ENCODE data around the gene NUBP1. TPM values are rescaled to one million over a fixed set of nuclear protein-coding genes. Genes with fewer than 3 reads are reported as not detected.
A peak's percentile ranks its signal among the peaks of the same experiment; 100 is the strongest.

Gene NUBP1
- total RNA-seq, 2 experiments from 2014 or later, result 19.3 to 20.1 TPM

- Histone ChIP-seq H3K36me3 (ENCODE audit: insufficient read depth, low read length) (no peaks in the 10 kb centered on the region), H3K9me3 (ENCODE audit: control insufficient read depth in 1 of 2, insufficient read depth in 1 of 2, low read length in 2 of 2) (peaks cover 0 to 7% of the 10 kb centered on the region in 2 experiments), H3K4me1 (ENCODE audit: insufficient read depth, low read length) (no peaks in the 10 kb centered on the region), H3K27ac (ENCODE audit: low read depth in 1 of 2, low read length in 2 of 2) (no peak overlapping the region), H3K27me3 (ENCODE audit: control insufficient read depth in 1 of 2, insufficient read depth in 2 of 2, low read length in 2 of 2) (no peaks in the 10 kb centered on the region), H3K4me3 (ENCODE audit: low read length) (no peak overlapping the region)
- peaks cover 5% of the 10 kb centered on the region for H3K27me3 Mint-ChIP-seq
- TF ChIP-seq CTCF (IDR thresholded peaks at IDR 0.05), result no peak
- H3K36me3 Mint-ChIP-seq (ENCODE audit: low read depth), result no peaks in the 10 kb centered on the region
- ChIA-PET POLR2A (no interaction called here), CTCF (interaction anchor here (0.6 kb wide), 1 partner anchor 1272 kb away, joined by 3 read pairs; no protein-coding TSS in a partner anchor)
- no peaks in the 10 kb centered on the region for H3K4me1 Mint-ChIP-seq (ENCODE audit: low read depth)
- intact Hi-C loops (cut with DNase I, micrococcal nuclease), result no loop called here
- H3K27ac Mint-ChIP-seq, result no peak overlapping the region
- ATAC-seq (ENCODE audit: poor library complexity) (no peak), DNase-seq (no peak)
- no peaks in the 10 kb centered on the region for H3K9me3 Mint-ChIP-seq
- no peak overlapping the region for H3K4me3 Mint-ChIP-seq
Observed at GRCh38 chr16:10805334-10805733, 61.7 kb downstream of the NUBP1 start.

- no peaks in the 10 kb centered on the region for H3K4me1 Mint-ChIP-seq (ENCODE audit: low read depth)
- DNase-seq (peak in 3 of 14 experiments; percentile 16 to 38 (median 25)), ATAC-seq (ENCODE audit: poor library complexity) (no peak)
- peaks cover 5% of the 10 kb centered on the region for H3K27me3 Mint-ChIP-seq
- H3K9me3 Mint-ChIP-seq, result no peaks in the 10 kb centered on the region
- Histone ChIP-seq H3K27me3 (ENCODE audit: control insufficient read depth in 1 of 2, insufficient read depth in 2 of 2, low read length in 2 of 2) (no peaks in the 10 kb centered on the region), H3K27ac (ENCODE audit: low read depth in 1 of 2, low read length in 2 of 2) (no peak overlapping the region), H3K4me1 (ENCODE audit: insufficient read depth, low read length) (no peaks in the 10 kb centered on the region), H3K36me3 (ENCODE audit: insufficient read depth, low read length) (no peaks in the 10 kb centered on the region), H3K9me3 (ENCODE audit: control insufficient read depth in 1 of 2, insufficient read depth in 1 of 2, low read length in 2 of 2) (peaks cover 0 to 7% of the 10 kb centered on the region in 2 experiments), H3K4me3 (ENCODE audit: low read length) (no peak overlapping the region)
- POLR2A ChIA-PET, result no interaction called here
- CTCF ChIA-PET, result no interaction called here
- intact Hi-C loops (cut with DNase I, micrococcal nuclease), result no loop called here
- H3K4me3 Mint-ChIP-seq, result no peak overlapping the region
- no peak for TF ChIP-seq CTCF (IDR thresholded peaks at IDR 0.05)
- H3K27ac Mint-ChIP-seq, result no peak overlapping the region
- no peaks in the 10 kb centered on the region for H3K36me3 Mint-ChIP-seq (ENCODE audit: low read depth)
Observed at GRCh38 chr16:10806698-10807097, 63.1 kb downstream of the NUBP1 start.

- H3K4me1 ChIP-seq (ENCODE audit: insufficient read depth, low read length), result no peaks in the 10 kb centered on the region
- no peak overlapping the region for H3K27ac ChIP-seq (ENCODE audit: low read depth in 1 of 2, low read length in 2 of 2)
- H3K36me3 ChIP-seq (ENCODE audit: insufficient read depth, low read length), result no peaks in the 10 kb centered on the region
- H3K27me3 ChIP-seq (ENCODE audit: control insufficient read depth in 1 of 2, insufficient read depth in 2 of 2, low read length in 2 of 2), result no peaks in the 10 kb centered on the region
- POLR2A ChIA-PET, result no interaction called here
- Mint-ChIP-seq H3K4me1 (ENCODE audit: low read depth) (no peaks in the 10 kb centered on the region), H3K27ac (no peak overlapping the region), H3K4me3 (no peak overlapping the region), H3K27me3 (peaks cover 5% of the 10 kb centered on the region), H3K9me3 (no peaks in the 10 kb centered on the region), H3K36me3 (ENCODE audit: low read depth) (no peaks in the 10 kb centered on the region)
- no peak overlapping the region for H3K4me3 ChIP-seq (ENCODE audit: low read length)
- intact Hi-C loops (cut with DNase I, micrococcal nuclease), result no loop called here
- H3K9me3 ChIP-seq (ENCODE audit: control insufficient read depth in 1 of 2, insufficient read depth in 1 of 2, low read length in 2 of 2), result peaks cover 0 to 7% of the 10 kb centered on the region in 2 experiments
- no peak for ATAC-seq (ENCODE audit: poor library complexity)
- no peak for TF ChIP-seq CTCF (IDR thresholded peaks at IDR 0.05)
- DNase-seq, result no peak
- CTCF ChIA-PET, result no interaction called here
Observed at GRCh38 chr16:10808218-10808617, 64.6 kb downstream of the NUBP1 start.
